Measurements from ENCODE around the gene CDCA5.

CDCA5 gene, protein sequence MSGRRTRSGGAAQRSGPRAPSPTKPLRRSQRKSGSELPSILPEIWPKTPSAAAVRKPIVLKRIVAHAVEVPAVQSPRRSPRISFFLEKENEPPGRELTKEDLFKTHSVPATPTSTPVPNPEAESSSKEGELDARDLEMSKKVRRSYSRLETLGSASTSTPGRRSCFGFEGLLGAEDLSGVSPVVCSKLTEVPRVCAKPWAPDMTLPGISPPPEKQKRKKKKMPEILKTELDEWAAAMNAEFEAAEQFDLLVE

GRCh38 chr11:65083834-65084597 is at the start of gene CDCA5, which contains the start of gene ZFPL1:
Gene CDCA5 (minus strand): TSS chr11:65084040. CDS start chr11:65083978, 62 bp downstream.
Gene ZFPL1 (plus strand): TSS chr11:65084222. CDS start chr11:65084699, 477 bp downstream.
- DNase-seq: peak; percentile 93 to 94

- DNase-seq: peak; percentile 54 to 55
Measured at GRCh38 chr11:65132988-65133700, 49.3 kb upstream of the CDCA5 start.

DNA sequence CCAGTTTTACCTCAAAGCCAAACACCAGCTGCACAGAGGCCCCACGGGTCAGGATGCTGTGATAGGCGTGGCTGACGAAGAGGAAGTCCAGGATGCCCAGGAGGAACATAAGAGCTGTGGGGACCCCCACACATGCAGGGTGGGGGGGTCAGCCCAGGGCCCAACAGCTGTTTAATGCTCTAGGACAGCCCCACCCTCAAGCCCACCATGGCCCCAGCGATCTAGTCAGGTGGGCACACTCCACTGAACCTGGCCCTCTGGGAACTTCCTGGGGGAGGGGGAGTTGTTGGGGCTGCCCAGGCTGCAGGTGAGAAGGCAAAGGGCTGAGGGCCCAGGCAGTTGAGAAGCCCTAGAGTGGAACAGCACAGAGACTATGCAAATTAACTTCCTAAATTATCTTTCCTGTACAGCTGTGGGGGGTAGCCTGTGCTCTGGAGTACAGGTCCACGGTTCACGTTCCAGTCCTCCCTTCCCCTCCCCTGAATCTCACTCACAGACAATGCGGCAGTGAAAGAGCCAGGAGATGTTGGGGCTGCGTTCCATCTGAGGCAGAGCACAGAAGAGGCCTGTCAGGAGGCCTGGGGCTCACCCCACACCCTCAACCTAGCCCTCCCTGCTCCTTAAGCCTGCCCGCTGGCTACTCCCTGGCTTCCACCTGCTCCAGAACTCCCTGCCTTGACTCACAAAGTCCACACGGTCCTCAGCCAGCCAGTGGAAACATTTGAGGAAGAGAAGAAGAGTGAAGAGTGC is 48.6 kb upstream of the CDCA5 start:
- no peak for DNase-seq

GRCh38 chr11:65131895-65132237 is 48.0 kb upstream of the CDCA5 start:
- no peak for DNase-seq

DNA sequence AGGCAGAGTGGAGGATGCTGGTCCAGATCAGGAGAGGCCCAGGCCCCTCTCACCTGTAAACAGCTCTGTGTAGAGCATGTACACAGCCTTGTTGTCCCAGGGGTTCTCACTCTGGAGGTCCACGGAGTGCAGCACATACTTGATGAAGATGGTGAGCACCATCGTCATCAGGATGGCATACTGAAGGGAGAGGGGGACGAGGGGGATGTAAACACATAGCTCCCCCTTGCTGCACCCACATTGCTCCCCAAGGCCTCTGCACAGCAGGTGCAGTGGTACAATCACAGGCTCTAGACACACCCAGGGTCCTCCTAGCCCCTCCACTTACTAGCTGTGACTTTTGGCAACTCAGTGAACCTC is 47.6 kb upstream of the CDCA5 start:
- no peak for DNase-seq

DNA sequence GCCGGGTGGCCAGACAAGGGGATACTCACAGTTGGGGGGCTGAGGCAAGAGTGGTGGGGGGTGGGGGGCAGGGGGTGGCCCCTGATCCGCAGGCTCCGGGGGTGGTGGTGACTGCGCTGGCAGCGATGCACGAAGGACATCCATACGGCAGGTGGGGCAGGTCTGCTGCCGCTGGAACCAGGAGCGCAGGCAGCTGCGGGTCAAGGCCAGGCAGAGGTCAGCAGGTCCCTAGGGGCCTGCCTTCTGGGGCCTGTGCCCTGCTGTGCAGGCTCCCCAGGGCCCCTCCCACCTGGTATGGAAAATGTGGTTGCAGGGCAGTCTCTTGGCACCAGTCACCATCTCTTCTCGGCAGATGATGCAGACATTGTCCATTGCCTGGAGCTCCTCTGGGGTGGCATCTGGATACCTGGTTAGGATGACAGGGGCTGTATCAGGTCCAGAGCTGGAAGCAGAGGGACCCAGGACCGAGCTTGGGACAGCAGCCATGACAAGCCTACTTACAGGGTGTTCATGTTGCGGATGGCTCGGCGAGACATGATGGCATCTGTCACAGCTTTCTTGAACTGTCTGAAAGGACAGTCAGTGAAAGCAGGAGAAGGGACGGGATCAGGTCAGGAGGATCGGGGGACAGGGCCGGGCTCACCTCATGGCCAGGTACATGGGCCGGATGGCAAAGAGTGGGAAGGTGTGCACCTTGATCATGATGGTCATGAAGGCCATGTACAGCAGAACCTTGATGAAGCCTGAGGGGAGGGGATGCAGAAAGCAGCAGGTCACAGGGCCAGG is 47.0 kb upstream of the CDCA5 start:
- no peak for DNase-seq

GRCh38 chr11:65129649-65130441 is 46.0 kb upstream of the CDCA5 start:
- no peak for DNase-seq

DNA sequence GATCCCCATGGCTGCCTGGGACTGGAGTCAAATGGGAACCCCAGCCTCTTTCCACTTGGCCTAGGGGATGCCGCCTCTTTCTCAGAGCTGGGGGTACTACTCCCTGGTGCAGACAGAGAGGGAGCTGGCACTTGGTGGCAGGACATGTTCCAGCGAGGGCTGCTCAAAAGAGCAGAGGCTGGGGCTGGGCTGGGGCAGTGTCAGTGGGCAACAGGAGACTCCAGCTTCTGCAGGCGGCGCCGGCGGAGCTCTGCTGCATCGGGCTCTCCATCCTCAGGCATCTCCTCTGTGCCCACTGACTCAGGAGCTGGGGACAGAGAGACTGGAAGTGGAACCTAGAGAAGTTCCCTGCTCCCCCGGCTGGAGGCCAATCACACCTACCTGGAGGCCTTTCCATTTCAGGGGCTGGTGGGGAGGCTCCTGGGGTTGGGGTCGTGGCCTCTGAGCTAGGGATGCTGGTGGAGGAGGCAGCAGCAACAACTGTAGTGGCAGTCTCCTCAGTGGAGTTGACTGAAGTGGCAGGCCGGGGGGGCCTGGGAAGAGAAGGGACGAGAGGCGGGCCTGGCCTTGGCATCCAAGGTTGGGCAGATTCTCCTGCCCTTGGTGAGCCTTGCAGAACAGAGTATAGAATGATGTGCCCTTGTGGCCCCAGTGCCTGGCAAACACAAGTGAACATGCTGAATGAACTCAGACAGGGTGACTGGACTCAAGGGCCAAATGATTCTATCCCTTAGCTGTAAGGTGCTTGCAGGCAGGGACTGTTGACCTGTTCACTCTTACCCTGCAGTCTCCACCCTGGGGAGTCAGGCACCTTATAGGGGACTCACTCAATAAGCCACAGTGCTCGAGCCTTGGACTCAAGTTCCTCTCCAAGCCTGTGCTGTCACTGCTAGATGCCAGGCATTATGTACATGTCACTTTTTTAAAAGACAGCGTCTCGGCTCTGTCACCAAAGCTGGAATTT is 44.6 kb upstream of the CDCA5 start:
- DNase-seq: no peak

DNA sequence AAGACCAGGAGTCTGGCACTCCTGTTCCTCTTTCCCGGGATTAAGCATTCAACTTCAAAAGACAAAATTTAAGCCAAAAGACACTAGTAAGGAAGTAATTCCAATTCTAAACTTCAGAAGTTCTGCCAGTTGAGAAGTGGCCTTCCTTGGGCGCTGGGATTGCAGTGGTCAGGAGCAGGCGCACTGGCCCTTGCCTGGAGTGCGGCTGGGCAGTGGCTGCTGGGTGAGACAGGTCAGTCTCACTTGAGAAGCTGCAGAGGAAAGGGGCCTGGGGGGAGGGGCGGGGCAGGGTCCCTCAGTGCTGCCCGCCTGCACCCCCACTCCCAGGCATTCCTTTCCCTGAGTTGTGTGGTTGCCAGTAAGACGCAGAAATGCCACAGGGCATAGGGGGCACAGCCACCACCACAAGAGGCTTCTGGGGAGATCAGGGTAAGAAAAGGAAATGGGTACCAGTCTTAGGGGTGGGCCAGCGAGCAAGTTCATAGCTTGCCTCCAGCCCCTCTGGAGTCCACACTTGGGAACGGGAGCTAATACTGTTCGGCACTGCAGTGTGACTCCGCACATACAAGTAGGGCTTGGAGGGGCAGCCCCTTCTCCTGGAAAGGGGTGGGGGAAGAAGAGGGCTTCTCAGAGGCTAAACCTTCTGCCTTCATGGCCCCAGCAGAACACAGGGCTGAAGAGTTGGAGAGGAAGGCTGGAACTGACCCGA is 43.8 kb upstream of the CDCA5 start:
- DNase-seq: no peak

DNA sequence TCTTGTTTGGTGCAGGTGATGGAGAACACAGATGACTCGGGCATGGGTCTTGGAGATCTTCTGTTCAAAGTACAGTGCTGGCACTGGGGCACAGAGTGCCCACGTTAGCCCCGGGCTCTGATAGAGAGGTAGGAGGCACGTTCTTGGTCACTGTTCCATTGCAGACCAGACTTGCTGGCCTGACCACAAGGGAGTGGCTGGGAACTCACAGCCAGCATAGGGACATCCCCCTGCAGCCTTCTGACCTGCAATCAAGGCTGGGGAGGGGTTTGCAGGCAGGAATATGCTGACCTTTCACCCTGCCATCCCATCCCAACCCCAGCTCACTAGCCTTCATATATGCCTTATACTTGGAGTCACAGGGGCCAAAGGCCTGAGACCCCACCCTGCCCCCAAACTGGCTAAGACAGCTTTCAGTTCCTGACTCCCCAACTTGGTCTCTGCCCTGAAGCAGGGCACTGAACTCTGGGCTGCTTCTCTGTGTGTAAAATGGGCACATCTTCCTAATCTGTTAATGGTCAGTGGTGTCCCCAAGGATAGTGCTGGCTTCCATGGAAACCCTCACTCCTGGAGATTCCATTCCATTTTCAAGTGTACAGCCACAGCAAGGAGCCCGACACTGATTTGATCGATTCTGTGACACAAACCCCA is 42.9 kb upstream of the CDCA5 start:
- no peak for DNase-seq

DNA sequence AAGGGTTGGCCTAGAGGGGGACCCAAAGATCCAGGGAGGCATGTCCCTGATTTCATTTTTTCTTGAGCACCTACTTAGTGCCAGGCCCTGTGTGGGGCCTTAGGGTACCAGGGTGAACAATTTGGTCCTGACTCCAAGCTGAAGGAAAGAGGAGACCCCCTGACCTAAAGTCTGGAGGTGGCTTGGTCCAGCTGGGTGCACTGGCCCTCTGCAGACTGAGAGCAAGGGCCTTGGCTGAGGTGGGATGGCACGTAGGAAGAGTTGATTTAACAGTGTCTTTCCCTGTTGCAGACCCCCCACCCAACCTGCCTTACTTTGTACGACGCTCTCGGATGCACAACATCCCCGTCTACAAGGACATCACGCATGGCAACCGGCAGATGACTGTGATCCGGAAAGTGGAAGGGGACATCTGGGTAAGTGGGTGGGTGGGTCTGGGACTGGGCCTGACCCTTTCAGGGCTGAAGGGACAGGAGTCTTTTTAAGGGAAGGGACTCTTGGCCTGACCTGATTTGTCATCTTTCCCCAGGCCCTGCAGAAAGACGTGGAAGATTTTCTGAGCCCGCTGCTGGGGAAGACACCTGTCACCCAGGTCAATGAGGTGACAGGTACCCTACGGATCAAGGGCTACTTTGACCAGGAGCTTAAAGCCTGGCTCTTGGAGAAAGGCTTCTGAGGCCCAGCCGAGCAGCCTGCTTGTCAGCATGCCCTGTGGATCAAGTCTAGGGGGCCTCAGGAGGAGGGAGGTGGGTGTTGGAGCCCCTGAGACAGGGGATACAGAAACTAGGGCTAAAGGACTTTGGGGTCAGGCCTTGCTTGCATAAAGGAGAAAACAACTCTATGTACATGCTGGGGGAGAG is 41.6 kb upstream of the CDCA5 start:
- DNase-seq: no peak

DNA sequence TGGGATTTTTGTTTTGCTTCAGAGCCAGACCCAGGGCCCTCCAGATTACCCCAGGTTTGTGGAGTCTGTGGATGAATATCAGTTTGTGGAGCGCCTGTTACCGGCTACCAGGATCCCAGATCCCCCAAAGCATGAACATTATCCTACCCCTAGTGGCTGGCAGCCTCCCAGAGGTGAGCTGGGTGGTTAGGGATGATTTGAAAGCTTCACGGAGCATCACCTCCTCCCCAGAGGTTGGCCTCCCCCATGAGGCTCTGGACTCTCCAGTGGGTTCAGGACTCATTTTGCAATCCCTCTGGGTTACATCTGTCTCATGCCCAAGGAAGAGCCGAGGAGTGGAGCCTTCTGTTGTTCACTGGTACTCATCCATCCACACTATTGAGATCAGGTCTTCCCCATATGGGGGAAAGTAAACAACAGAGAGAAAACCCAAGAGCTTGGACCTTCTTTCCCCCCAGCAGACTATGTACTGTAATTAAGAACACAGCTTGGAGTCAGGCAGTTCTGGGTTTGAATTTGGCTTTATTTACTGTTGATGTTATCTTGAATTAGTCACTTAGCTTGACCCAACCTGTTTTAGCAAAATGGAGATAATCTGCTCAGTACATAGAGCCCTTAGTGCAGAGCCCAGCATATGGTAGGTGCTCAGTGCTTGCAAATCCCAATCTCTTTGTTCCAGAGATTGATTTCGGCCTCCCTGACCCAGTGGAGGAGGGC is 40.8 kb upstream of the CDCA5 start:
- no peak for DNase-seq

GRCh38 chr11:65121865-65122696 is 38.2 kb upstream of the CDCA5 start, which contains the start of the genes FAU and MRPL49:
Gene FAU (minus strand): TSS chr11:65122134. CDS start chr11:65121813, 321 bp downstream.
Gene MRPL49 (plus strand): TSS chr11:65122321. CDS start chr11:65122347, 26 bp downstream.
- peak; percentile 99 for DNase-seq

DNA sequence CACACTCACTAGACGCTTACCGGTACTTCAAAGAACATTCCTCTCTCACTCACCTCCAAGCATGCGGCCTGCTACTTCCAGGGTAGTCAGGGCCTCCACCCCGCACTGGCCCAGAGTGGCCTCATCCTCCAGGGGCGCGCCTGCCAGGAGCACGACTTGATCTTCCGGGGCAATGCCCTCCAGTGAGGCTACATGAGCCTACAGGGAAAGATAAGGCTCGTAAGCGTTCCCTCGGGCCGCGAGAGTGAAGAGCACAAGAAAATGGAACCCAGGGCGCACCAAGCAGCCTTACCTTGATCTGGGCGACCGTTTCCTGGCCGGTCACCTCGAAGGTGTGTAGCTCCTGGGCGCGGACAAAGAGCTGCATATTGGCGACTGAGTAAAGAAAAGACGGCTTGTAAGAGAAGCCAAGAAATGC is 37.6 kb upstream of the CDCA5 start:
- DNase-seq: peak in 1 of 2 donors; percentile 38

DNA sequence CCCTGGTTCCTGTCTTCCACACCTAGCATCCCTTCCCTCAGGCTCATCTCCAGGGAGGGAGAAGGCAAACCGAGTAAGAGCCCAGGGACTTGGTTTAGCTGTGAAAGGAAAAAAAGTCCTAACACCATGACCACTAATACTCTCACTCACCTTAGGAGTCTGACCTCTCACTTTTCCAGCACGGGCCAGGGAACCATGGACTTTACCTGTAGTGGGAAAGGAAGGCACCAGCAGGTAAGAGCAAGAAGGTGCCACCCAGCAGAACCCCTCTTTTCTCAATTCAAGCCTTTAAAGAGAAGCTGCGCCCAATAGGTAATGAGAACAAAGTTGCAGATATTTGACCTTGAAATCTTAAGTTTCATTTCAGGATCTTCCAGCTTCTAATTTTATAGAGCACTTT is 37.0 kb upstream of the CDCA5 start:
- DNase-seq: no peak

GRCh38 chr11:65119670-65119995 is 35.8 kb upstream of the CDCA5 start:
- no peak for DNase-seq
